Liver (tissue), 3 donors: ENCODE data around the gene PARK7.

Experiments used
- RAD21 ChIP-seq, 2 donors: IDR thresholded peaks; 2 replicates each; pipeline ENCODE4 v1.6.1; 2016; ENCODE audit warnings: antibody characterized with exemption in 2 of 2, mild to moderate bottlenecking in 2 of 2
- TF ChIP-seq, protein P1 (sequence below): fragments of 150-350 bp; IDR thresholded peaks from 2 replicates; pipeline ENCODE4 v1.5.1; 2017; ENCODE audit warnings: improper control_type of control experiment, low read depth, low read length; ENCODE audit not compliant: missing input control
- donor health status: healthy.
- donor health status: healthy.

DNA sequence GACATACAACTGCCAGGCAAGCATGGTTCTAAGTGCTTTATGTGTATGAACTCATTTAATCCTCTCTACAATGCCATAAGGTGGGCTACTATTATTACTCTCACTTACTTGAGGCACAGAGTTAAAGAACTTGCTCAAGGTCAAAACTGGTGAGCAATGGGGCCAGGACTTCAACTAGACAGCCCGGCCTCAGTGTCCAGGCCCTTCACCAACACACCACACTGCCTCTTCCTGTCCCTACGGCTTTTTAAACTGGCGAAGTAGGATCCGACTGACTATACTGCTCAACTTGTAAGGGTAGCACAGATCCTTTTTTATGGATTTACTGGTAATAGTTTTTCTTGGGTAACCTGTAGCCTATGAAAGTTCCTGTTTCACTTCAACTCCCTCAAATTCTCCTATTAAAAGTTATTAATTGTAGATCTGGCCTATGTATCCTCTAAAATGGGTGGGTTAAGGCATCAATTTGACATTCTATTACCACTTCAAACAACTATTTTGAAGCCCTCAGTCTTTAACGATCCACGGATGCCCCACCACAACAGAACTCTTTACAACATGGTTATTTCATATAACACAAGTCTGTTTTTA is 60.3 kb downstream of the PARK7 start:
- no peak for TF ChIP-seq RAD21 (IDR thresholded peaks at IDR 0.05)
- TF ChIP-seq, protein P1, sequence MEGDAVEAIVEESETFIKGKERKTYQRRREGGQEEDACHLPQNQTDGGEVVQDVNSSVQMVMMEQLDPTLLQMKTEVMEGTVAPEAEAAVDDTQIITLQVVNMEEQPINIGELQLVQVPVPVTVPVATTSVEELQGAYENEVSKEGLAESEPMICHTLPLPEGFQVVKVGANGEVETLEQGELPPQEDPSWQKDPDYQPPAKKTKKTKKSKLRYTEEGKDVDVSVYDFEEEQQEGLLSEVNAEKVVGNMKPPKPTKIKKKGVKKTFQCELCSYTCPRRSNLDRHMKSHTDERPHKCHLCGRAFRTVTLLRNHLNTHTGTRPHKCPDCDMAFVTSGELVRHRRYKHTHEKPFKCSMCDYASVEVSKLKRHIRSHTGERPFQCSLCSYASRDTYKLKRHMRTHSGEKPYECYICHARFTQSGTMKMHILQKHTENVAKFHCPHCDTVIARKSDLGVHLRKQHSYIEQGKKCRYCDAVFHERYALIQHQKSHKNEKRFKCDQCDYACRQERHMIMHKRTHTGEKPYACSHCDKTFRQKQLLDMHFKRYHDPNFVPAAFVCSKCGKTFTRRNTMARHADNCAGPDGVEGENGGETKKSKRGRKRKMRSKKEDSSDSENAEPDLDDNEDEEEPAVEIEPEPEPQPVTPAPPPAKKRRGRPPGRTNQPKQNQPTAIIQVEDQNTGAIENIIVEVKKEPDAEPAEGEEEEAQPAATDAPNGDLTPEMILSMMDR = no peak
